ENCODE data around the gene PCARE.

DNA sequence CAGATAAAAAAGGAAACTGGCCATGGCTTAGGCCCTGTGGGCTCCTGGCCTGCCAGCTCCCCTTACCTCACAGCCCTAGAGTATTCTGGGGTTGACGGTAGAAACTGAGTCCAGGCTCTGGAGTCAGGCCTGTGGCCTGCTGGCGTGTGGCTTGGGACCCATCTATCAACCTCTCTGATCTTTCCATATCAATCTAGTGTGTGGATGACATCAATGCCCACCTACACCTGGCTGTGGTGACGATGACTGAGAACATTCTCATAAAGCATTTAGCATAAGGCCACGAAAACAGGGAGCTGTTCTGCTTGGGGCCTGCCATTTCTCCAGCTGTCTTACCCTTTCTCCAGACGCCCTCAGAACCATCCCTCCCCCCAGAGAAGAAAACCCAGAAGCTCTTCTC, 17.9 kb downstream of the PCARE start:
- TF ChIP-seq, protein P1, sequence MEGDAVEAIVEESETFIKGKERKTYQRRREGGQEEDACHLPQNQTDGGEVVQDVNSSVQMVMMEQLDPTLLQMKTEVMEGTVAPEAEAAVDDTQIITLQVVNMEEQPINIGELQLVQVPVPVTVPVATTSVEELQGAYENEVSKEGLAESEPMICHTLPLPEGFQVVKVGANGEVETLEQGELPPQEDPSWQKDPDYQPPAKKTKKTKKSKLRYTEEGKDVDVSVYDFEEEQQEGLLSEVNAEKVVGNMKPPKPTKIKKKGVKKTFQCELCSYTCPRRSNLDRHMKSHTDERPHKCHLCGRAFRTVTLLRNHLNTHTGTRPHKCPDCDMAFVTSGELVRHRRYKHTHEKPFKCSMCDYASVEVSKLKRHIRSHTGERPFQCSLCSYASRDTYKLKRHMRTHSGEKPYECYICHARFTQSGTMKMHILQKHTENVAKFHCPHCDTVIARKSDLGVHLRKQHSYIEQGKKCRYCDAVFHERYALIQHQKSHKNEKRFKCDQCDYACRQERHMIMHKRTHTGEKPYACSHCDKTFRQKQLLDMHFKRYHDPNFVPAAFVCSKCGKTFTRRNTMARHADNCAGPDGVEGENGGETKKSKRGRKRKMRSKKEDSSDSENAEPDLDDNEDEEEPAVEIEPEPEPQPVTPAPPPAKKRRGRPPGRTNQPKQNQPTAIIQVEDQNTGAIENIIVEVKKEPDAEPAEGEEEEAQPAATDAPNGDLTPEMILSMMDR (IDR thresholded peaks at IDR 0.05 in 4 of 5, conservative IDR thresholded peaks at IDR 0.05 in 1 of 5), result no peak
- no peak for TF ChIP-seq POLR2A (IDR thresholded peaks at IDR 0.05)

All from gastrocnemius medialis (tissue), 4 donors.